Stimulated activated CD4-positive, alpha-beta T cell treated with anti-CD3 and anti-CD28 coated beads, Interleukin-4, amount 100 ng/mL, for 24 hours (primary cell): ENCODE results near the gene GSTT4.
"Not testable (repeated sequence)": the region's sequence is repeated elsewhere in the genome, so short reads cannot be mapped to it uniquely, and the experiment has no call there.

Experiments
- DNase-seq: peaks from one replicate; pipeline ENCODE4 v3.0.0-alpha.2; 2020

Gene GSTT4

GRCh38 chr22:23949764-23950163, 55.5 kb downstream of the GSTT4 start:
- not testable (repeated sequence) for DNase-seq
